NK-92 (cell line): ENCODE data around the gene ZNF555.
"Not testable (repeated sequence)": the region's sequence is repeated elsewhere in the genome, so short reads cannot be mapped to it uniquely, and the experiment has no call there.

Experiments
- DNase-seq: peaks from one replicate; lab custom pipeline; 2025; ENCODE audit not compliant: unreplicated experiment; lab: John Stamatoyannopoulos, UW

ZNF555 gene

DNA sequence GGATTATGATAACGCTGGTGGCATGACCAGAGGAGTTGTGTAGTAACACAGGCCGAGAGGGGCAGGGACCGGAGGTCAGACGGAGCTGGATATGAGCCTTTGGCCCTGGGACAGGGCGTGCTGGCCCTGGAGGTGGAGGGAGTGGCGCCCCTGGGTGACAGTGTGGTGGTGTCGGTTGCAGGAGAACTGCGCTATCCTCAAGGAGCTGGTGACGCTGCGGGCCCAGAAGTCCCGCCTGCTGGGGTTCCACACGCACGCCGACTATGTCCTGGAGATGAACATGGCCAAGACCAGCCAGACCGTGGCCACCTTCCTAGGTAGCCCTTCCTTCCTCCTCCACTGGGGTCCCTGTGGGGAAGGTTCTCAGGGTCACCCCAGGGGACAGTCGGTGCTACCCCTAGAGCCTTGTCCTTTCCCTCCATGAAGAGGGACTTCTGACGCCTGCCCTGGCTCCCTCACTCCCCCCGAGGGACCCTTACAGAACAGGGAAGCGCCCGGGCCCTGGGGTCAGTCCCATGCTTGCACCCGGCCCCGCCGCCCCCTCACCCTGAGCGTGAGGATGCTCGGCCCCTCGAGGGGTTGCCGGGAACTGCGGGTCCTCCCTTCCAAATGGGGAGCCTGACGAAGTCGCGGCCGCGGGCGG is 34.4 kb upstream of the ZNF555 start:
- DNase-seq: no peak

DNA sequence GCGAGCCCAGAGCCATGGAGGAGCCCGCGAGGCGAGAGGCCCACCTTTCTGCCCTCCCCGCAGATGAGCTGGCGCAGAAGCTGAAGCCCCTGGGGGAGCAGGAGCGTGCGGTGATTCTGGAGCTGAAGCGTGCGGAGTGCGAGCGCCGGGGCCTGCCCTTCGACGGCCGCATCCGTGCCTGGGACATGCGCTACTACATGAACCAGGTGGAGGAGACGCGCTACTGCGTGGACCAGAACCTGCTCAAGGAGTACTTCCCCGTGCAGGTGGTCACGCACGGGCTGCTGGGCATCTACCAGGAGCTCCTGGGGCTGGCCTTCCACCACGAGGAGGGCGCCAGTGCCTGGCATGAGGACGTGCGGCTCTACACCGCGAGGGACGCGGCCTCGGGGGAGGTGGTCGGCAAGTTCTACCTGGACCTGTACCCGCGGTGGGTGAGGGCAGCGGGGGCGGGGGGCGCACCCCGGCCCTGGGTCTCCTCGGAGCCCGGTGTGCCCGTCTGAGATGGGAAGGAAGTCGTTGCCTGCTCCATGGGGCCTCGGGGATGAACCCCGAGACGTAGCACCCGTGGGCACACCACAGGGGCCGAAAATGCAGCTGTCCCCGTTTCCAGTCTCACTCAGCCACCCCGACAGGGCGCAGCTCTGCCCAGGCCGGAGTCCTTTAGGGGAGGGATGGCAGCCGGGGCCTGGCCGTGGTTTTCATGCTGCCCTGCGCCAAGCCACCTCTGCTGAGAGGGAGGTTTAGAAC is 33.7 kb upstream of the ZNF555 start:
- no peak for DNase-seq

DNA sequence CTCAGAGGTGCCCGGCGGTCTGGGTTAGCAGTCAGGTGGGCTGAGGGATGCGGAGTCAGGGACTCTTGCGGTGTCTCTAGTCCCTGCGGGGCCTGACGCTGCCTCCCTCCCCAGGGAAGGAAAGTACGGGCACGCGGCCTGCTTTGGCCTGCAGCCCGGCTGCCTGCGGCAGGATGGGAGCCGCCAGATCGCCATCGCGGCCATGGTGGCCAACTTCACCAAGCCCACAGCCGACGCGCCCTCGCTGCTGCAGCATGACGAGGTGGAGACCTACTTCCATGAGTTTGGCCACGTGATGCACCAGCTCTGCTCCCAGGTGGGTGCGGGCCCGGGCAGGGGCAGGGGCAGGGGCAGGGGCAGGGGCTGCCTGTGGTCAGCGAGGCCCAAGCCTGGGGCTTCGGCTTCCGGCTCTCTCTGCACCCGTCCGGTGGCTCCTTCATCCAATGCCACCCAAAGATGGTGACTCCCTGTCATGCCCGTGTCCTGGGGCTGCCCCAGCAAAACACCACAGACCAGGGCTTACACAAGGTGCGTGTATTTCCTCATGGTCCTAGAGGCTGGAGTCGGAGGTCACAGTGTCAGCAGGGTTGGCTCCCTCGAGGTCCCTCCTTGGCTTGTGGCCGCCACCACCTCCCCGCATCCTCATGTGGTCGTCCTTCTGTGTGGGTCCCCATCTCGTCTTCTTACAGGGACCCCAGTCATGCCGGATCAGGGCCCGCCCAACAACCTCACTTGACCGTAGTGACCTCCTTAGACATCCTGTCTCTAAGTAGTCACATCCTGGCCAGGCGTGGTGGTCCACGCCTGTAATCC is 32.9 kb upstream of the ZNF555 start:
- no peak for DNase-seq

DNA sequence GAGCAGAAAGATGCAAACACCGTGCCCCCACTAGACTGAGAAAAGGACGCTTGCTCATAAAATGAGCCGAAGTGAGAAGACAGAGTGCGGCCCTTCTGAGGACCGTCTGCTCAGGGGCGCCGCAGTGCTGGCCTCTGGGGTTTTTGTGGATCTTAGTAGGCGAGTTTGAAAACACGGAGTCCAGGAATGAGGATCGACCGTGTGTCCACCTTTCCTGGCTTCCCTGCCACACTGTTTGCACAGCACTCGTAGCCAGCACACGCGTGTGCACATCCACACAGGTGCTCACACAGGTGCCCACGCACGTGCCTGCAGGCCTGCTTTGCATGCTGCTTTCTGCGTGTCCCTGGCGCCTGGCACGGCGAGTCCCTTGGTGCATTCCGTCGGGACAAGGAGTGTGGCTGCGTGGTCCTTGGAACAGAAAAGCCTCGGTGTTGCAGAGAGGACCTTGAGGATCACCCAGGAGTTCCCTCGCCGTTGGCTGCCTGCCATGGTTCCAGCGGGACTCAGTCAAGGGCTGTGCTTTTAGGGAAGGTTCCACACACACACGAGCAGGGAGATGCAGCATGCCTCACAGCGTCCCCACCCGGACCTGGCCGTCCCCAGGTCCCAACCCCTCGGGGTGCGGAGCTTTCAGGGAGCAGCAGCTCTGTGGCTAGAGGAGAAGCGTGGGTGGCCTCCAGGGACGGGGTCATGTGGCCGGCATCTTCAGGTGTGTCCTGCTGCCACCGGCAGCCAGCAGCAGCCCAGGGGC is 31.7 kb upstream of the ZNF555 start:
- DNase-seq: no peak

DNA sequence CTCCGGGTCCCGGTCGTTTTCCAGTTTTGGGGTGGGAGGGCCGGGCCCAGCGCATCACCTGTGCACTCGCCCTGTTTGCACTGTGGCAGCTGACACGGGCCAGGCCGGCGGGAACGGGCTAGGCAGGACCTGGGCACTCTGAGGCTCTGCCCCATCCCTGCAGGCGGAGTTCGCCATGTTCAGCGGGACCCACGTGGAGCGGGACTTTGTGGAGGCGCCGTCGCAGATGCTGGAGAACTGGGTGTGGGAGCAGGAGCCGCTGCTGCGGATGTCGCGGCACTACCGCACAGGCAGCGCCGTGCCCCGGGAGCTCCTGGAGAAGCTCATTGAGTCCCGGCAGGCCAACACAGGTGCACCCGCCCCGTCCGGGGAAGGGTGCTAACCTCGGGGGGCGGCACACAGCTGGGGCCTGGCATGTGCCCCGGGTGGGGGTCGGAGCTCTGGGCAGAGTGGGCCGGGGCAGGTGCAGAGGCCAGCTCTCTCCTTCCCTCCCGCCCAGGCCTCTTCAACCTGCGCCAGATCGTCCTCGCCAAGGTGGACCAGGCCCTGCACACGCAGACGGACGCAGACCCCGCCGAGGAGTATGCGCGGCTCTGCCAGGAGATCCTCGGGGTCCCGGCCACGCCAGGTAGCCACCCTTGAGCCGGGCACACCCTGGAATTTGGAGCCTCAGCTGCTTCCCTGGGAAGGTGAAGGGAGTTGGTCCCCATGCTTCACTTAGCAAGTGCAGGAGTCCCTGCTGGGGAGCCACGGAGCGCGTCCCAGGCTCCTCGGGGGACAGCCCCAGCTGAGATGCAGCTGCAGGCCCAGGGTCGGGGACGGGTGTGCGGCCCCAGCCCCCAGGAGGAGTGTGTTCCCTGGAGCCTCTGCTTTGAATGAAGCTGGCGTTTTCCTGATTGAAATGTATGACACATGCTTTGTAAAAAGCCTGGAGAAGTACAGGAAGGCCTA is 30.9 kb upstream of the ZNF555 start:
- no peak for DNase-seq

DNA sequence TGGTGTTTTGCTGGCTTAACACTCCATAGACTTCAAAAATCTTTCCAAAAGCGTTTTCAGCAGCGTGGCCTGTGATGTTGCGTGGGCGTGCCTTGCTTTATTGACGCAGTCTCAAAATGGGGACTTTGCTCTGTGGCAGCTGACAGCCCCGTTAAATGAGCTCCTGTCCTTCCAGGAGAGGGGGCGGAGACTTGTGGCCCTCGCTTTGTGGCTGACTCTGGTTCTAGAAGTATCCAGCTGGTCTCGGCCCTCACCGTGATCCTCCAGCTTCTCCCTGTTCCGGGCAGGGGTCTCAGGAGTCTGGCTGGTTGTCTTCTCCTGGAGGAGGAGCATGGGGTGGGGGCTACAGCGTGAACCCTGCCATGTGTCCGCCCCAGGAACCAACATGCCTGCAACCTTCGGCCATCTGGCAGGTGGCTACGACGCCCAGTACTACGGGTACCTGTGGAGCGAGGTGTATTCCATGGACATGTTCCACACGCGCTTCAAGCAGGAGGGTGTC is 30.0 kb upstream of the ZNF555 start:
- DNase-seq: no peak

DNA sequence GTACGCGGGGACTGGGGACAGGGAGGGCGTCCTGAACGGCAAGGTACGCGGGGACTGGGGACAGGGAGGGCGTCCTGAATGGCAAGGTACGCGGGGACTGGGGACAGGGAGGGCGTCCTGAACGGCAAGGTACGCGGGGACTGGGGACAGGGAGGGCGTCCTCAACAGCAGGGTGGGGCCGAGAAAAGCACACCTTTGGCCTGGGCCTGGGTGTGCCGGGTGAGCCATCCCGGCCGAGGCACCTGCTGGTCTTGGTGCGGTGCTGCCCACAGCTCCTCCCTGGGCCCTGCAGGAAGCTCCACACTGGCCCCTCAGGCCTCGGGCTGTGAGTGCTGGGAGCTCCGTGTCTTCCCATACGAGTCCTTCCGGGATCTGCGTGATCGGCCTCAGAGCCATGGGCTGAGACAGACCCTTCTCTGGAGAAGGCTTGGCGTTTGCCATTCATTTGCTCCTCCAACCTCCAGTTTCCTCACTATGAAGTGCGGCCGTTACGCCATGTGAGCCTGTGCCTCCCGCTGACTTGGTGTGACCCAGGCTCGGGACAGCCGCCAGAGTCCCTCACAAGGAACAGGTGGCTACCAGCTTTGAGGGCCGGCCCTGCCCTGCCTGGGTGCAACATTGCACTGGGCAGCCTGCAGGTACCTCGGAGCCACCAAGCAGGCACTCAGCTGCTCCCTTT is 29.4 kb upstream of the ZNF555 start:
- DNase-seq: no peak

DNA sequence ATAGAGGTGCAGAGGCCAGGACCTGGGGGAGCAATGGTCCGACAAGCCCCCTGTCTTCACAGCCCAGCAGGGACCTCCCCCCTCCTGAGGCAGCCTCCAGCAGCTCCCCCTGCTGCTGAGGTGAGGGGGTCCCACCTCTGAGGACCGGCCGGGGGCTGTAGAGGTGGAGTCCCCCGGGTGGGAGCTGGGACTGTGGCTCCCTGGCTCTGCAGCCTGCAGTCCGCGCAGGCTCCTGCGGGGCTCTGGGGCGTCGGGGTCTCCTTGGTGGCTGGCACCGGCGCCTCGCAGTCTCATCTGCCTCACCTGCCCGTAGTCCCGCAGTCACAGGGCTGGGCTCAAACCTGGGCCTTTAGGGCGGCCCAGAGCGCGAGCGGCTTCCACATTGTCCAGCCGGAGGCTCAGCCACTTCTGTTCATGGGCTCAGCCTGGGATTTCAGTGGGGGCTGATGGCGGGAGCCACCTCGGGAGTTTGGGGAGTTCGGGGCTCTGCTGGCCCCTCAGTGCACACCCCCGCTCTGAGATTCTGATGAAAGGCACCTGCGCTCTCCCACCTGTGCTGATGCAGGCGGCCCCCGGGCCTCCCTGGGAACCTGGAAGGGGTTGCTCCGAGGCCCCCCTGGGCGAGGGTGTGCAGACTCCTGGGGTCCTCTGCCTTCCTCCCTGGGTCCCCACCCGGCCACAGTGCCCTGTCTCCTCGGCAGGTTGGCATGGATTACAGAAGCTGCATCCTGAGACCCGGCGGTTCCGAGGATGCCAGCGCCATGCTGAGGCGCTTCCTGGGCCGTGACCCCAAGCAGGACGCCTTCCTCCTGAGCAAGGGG is 28.7 kb upstream of the ZNF555 start:
- DNase-seq: no peak

DNA sequence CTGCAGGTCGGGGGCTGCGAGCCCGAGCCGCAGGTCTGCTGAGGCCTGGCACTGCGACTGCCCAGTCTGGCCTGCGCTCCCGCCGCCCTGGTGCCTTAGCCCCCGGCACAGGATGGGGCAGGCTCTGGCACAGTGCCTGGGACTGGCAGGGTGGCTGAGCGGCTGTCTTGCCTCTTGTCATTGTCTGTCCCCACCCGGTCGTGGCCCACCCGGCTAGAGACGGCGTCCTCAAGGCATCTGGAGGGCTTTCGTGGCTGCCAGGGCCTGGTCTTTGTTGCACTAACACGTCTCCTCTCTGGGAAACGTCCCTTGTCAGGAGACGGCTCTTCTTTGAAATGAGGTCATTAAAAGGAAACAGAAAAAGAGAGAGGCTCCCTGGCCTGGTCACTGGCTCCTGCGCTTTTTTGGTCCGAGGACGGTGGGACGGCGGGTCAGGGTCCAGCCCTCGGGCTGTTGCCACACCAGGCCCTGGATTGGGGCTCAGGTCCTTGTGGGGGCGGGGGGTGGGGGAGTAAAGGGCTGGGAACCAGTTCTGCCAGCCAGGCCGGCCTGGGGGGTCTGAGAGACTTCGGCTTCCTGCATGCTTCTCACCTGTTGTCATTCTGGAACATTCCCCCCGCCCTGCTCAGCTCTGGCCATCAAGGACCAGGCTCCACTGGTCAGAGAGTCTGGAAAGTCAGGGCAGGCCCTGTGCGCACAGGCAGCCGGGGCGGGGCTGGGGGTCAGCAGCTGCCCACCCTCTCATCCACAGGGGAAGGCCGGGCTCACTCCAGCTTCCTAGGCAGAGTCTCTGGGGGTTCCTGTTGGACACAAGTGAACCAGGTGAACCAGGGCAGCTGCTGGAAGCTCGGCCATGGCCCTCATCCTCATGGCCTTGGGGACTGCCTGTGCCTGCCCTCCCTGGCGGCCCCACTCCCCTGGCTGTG is 27.8 kb upstream of the ZNF555 start:
- DNase-seq: no peak

DNA sequence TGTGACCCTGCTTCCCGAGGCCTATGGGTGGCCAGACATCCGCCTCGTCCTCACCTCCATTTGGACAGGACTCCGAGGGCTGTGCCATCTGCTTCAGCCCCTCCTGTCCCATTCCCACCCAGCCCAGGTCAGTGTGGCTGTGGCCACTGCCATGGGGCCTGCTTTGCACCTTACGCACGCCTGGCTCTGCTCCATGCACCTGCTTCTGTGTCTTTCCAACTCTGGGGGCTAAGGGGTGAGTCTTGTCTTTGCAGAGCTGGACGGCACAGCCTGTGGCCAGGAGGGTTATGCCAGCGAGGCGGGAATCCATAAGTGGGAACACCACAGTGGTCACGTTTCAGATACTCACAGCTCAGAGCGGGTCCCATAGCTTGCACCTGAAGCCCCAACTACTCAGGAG is 26.8 kb upstream of the ZNF555 start:
- no peak for DNase-seq

DNA sequence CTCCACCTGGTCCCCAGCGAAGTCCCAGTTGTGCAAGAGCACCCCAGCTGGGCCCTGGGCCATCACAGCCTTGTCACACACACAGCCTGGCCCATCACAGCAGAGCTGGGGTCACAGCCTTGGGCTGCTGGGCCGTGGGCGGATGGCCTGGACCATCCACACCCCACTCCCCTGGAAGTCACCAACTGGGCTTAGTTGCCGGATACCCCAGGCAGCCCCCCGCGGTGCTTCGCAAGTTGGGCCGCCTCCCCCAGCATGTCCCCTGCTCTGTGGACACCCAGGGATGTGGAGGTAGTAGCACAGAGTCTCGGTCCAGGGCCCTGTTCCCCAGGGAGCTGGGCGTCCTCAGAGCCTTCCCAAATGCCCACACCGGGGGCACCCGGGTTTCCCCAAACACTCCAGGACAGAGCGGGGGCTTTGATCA is 26.1 kb upstream of the ZNF555 start:
- no peak for DNase-seq

DNA sequence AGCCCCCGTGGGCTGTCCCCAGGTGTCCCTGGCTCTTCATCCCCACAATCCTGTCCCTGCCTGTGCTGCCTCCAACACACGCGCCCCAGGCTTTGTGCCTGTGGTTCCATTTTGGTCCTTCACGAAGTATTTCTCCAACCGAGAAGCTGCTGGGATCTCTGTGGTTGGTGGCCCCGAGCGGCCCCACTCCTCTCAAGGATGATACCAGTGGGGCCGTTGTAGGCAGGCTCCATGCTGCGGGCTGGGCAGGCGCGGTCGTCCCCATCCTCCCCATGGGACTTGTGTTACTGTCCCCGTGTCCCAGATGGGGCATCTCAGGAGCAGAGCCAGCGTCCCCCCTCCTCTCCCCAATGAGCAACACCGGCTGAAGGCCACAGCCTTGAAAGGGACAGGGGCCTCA is 25.4 kb upstream of the ZNF555 start:
- DNase-seq: no peak

DNA sequence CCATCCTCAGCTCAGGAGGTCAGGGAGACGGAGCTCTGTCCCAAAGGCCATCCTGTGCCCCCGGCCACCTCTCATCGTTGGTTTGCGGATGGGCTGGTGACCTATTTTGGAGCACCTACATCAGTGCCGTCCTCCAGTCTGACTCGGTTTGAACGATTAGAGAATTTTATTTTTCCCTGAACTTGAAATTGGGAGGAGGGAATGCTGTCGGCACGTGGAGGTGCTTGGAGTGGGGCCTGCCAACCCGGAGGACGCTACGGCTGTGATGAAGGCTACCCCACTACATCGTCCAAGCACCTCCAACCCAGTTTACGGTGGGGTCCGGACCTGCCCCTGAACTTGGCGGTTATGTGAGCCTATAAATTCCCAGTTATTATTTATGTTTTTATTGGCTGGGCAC is 24.6 kb upstream of the ZNF555 start:
- DNase-seq: no peak

DNA sequence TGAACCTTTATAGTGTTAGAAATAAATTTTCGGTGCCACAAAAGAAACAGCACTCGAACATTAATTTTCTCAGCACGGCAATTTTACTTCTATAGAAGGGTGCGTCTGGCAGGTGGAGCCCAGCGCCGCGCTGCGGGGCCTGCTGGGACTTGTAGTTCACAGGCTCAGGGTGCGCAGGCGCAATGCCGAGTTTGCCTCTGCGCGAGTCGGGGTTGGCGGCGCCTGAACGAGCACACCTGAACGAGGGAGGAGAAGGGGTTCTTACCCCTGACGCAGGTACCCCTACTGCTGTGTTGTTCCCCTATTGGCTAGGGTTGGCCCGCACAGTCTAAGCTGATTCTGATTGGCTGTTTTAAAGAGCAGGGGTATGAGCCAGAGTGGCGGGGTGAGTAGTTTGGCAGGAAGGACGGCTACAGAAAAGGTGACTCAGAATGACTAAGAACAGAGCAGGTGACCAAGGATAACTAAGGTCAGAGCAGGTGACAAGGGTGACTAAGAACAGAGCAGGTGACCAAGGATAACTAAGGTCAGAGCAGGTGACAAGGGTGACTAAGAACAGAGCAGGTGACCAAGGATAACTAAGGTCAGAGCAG is 23.9 kb upstream of the ZNF555 start:
- DNase-seq: not testable (repeated sequence)

DNA sequence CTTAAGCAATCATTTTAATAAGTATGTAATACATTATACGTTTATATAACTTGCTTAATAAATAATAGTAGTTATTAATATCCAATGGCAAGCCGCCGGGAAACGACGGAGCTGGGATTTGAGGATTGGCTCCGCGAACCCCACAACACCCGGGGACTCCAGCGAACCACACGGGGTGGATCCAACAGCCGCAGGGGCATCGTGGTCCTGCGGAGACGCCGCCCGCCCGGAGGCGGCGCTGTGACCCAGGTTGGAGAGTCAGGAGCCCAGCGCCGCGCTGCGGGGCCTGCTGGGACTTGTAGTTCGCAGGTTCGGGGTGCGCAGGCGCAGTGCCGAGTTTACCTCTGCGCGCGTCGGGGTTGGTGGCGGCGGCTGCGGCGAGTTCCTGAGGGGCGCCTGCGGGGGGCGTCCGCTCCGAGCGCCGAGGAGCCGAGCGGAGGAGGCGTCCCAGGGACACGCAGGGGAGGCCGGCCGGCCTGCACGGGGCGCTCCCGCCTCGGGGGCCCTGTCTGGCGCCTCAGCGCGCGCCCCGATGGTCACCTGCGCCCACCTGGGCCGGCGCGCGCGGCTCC is 21.6 kb upstream of the ZNF555 start, which contains the start of gene ZNF554:
Gene ZNF554 (plus strand): TSS at position 329 of the 572 bp plus-strand sequence. CDS start 204 bp downstream, at position 533.
- peak; percentile 90 for DNase-seq

DNA sequence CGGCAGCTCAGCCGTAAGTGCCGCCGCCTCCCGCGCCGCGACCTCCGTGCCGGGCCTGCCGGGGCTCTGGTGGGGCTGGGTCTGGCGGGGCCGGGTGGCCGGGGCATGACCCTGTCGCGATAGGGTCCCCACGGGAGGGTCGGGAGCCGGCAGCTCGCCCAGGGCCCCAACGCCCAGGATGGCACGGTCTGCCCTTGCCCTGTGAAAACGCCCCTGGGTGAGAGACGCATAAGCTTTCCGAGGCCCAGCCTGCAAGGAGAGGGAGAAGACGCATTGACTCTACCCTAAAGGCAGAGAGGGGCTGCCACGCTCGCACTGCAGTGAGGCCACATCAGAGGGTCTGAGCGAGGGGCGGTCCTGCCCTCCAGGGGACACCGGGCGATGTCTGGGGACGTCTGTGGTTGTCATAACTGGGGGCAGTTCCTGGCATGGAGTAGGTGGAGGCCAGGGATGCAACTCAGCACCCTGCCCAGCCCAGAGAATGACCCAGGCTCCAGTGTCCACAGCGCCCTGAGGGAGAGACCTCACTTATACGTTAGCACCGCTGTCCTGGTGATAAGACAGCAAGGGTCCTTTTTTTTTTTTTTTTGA is 21.1 kb upstream of the ZNF555 start:
- no peak for DNase-seq
